PFSK-1 (cell line): ENCODE results near the gene FIBP.

ENCODE experiments used
- FOXP2 ChIP-seq: optimal IDR thresholded peaks from 2 replicates; pipeline ENCODE3; 2011; ENCODE audit warnings: borderline replicate concordance, control low read depth, inconsistent platforms; ENCODE audit not compliant: insufficient read depth; ENCODE audit errors: extremely low read length, extremely low read depth
- POLR2AphosphoS5 ChIP-seq: IDR thresholded peaks from 2 replicates; pipeline ENCODE4 v1.6.1; 2012; ENCODE audit warnings: low read depth, mild to moderate bottlenecking, control low read depth, low read length, moderate library complexity
- SIN3A ChIP-seq: IDR thresholded peaks from 2 replicates; pipeline ENCODE4 v1.6.1; 2012; ENCODE audit warnings: mild to moderate bottlenecking, low read length, moderate library complexity, borderline replicate concordance; ENCODE audit not compliant: insufficient read depth
- TAF1 ChIP-seq: IDR thresholded peaks from 2 replicates; pipeline ENCODE4 v1.6.1; 2012; ENCODE audit warnings: low read length, control low read depth, borderline replicate concordance; ENCODE audit not compliant: insufficient read depth
- TF ChIP-seq, protein P1 (sequence below), 2 experiments: IDR thresholded peaks; 2 replicates each; pipeline versions ENCODE4 v1.6.1 to v1.8.0; 2011 to 2012; ENCODE audit warnings: low read depth in 2 of 2, low read length in 2 of 2, control low read depth in 1 of 2, inconsistent platforms in 1 of 2, mild to moderate bottlenecking in 1 of 2, moderate library complexity in 1 of 2; ENCODE audit not compliant: insufficient read depth in 1 of 2

The FIBP gene

DNA sequence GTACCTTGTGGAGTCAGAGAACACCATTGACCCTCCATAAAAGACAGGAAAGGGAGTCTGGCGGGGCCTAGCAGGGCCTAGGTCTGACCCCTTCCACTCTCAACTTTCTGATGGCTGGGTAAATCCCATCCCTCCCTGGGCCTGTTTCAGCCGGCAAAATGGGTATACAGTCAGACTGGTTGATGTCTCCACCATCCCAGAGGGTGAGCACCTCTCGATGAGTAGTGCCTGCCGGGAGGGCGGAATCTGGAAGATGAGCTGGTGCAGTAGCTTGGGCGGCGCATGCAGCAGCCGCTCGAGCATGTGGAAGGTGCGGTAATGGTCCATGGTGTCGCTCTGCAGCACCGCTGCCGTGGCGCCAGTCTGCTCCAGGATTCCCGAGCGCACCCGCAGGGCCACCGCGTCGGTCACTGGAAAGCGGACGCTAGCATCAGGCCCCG is 528 bp downstream of the FIBP start:
- TF ChIP-seq FOXP2, result no peak

DNA sequence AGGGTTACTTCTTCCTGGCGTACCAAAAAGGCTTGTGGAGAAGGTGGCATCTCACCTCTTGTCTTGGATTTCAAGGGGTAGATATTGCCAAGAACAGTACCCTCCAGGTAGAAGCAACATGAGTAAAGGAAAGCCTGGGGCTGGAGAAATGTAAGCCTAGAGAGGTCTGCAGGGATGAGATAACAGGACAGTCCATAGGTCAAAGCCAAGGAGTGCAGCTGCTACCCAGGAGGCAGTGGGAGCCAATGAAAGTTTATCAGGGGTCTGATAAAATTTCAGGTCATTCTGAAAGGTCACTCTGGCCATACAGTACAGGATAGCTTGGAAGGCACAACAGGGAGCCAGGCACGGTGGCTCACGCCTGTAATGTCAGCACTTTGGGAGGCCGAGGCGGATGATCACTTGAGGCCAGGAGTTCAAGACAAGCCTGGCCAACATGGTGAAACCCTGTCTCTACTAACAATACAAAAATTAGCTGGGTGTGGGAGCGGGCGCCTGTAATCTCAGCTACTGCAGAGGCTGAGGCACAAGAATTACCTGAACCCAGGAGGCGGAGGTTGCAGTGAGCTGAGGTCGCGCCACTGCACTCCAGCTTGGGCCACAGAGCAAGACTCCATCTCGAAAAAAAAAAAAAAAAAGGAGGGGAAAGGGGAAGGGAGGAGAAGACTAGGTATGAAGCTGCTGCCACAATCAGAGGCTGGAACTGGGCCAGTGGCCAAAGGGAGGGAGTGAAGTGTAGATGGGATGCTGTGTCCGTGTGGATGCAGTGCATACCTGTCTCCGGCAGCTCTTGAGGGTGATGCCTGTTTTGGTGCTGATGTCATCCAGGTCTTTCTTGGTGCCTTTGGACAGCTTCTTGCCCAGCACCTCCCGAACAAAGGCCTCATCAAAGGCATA is 1.2 kb downstream of the FIBP start:
- TF ChIP-seq FOXP2, result no peak
- TF ChIP-seq, protein P1, sequence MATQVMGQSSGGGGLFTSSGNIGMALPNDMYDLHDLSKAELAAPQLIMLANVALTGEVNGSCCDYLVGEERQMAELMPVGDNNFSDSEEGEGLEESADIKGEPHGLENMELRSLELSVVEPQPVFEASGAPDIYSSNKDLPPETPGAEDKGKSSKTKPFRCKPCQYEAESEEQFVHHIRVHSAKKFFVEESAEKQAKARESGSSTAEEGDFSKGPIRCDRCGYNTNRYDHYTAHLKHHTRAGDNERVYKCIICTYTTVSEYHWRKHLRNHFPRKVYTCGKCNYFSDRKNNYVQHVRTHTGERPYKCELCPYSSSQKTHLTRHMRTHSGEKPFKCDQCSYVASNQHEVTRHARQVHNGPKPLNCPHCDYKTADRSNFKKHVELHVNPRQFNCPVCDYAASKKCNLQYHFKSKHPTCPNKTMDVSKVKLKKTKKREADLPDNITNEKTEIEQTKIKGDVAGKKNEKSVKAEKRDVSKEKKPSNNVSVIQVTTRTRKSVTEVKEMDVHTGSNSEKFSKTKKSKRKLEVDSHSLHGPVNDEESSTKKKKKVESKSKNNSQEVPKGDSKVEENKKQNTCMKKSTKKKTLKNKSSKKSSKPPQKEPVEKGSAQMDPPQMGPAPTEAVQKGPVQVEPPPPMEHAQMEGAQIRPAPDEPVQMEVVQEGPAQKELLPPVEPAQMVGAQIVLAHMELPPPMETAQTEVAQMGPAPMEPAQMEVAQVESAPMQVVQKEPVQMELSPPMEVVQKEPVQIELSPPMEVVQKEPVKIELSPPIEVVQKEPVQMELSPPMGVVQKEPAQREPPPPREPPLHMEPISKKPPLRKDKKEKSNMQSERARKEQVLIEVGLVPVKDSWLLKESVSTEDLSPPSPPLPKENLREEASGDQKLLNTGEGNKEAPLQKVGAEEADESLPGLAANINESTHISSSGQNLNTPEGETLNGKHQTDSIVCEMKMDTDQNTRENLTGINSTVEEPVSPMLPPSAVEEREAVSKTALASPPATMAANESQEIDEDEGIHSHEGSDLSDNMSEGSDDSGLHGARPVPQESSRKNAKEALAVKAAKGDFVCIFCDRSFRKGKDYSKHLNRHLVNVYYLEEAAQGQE (IDR thresholded peaks at IDR 0.05; ENCODE audit: insufficient read depth in 1 of 2, low read depth in 2 of 2, low read length in 2 of 2), result no peak
- TF ChIP-seq SIN3A, result no peak
- no peak for TF ChIP-seq TAF1
- TF ChIP-seq POLR2AphosphoS5, result no peak

DNA sequence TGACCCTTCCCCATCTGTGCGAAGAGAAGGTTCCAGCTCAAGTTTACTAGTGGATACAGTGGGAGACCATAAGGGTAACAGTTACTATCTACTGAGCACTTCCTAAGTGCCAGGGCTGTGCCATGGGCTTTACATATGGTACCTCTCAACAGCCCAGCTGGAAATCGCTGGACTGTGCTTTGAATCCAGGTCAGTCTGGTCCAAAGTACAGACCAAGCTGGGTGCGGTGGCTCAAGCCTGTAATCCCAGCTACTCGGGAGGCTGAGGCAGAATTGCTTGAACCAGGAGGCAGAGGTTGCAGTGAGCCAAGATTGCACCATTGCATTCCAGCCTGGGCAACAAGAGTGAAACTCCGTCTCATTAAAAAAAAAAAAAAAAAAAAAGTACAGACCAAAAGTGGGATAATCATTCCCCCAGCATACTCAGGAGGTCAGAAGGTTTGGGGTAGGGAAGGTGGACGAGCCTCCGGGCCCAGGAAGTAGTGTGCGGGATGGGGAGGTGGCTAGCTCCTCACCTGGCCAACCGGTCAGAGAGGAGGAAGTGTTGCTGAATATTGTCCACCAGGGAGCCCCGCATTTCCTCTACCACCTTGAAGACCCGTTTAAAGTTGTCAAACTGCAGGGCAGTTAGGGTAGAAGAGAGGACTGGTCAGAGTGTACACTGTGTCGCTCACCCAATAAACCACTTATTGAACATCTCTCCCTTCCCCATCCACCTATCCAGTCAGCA is 2.3 kb downstream of the FIBP start:
- TF ChIP-seq TAF1 (no peak), SIN3A (no peak), POLR2AphosphoS5 (no peak), FOXP2 (no peak)
- TF ChIP-seq, protein P1 (IDR thresholded peaks at IDR 0.05; ENCODE audit: insufficient read depth in 1 of 2, low read depth in 2 of 2, low read length in 2 of 2), result no peak

DNA sequence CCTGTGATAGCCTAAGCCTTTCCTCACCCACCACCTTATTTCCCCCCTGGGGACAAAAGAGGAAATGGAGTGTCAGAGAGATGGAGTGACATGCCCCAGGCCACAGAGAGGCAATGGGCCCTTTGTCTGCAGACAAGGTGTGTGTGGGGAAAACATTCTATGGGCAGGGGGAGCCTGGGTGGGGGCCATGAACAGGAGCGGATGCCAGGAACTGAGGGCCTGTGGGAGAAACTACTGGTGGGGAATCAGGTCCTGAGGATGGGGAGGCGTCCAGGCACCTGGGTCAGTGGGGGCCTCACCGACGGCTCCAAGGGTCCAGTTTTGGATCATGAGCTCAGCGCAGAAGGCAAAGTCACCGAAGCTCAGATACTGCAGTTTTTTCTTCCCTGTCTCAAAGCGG is 3.0 kb downstream of the FIBP start:
- no peak for TF ChIP-seq SIN3A
- TF ChIP-seq, protein P1 (IDR thresholded peaks at IDR 0.05; ENCODE audit: insufficient read depth in 1 of 2, low read depth in 2 of 2, low read length in 2 of 2), result no peak
- no peak for TF ChIP-seq POLR2AphosphoS5
- TF ChIP-seq TAF1, result no peak
- no peak for TF ChIP-seq FOXP2

DNA sequence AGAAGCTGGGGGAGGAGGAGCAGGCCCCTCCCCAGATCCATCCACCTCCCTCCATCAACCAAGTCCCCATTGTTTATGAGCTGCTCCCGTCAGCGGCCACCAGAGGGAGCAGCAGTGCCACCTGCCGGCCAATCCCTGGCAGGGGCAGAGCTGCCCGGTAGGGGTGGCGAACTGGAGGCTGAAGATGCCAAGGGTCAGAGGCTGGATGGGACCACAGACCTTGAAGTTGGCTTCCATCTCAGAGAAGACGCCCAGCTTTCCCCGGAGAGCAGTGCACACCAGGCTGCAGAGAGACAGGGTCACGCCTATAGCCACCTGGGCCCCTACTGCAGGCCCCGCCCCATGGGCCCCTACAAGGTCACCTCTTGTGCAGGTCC is 3.6 kb downstream of the FIBP start:
- TF ChIP-seq SIN3A (no peak), TAF1 (no peak), FOXP2 (no peak), POLR2AphosphoS5 (no peak)
